Mesenchymal stem cell (in vitro differentiated cells and primary cell): ENCODE results near the gene KDM4B.

Experiments
- DNase-seq: peaks from one replicate; pipeline ENCODE4 v3.0.0-alpha.2; 2013
- H2AFZ ChIP-seq: one replicate; pipeline ENCODE4 v1.6.1; 2013; ENCODE audit warnings: low read depth, mild to moderate bottlenecking, control low read depth, inconsistent platforms, low read length, moderate library complexity
- H2AK5ac ChIP-seq: 2 replicates; pipeline ENCODE4 v1.6.1; 2013; ENCODE audit warnings: low read length, moderate library complexity, mild to moderate bottlenecking, inconsistent platforms; ENCODE audit not compliant: severe bottlenecking
- H2BK120ac ChIP-seq: one replicate; pipeline ENCODE4 v1.6.1; 2013; ENCODE audit warnings: low read depth, mild to moderate bottlenecking, inconsistent platforms, low read length, moderate library complexity
- H2BK12ac ChIP-seq, 2 experiments: one replicate each; pipeline ENCODE4 v1.6.1; 2013; ENCODE audit warnings: inconsistent platforms in 2 of 2, low read length in 2 of 2, mild to moderate bottlenecking in 2 of 2, moderate library complexity in 2 of 2, control low read depth in 1 of 2
- H2BK15ac ChIP-seq: one replicate; pipeline ENCODE4 v1.6.1; 2013; ENCODE audit warnings: mild to moderate bottlenecking, low read depth, inconsistent platforms; ENCODE audit not compliant: poor library complexity, severe bottlenecking
- H2BK5ac ChIP-seq: 2 replicates; pipeline ENCODE4 v1.6.1; 2013; ENCODE audit warnings: low read depth, mild to moderate bottlenecking, low read length, control low read depth, inconsistent platforms; ENCODE audit not compliant: poor library complexity, severe bottlenecking
- H3K14ac ChIP-seq, 2 experiments: one replicate each; pipeline ENCODE4 v1.6.1; 2013; ENCODE audit warnings: inconsistent platforms in 2 of 2, low read length in 2 of 2, control low read depth in 1 of 2, mild to moderate bottlenecking in 1 of 2, moderate library complexity in 1 of 2
- H3K18ac ChIP-seq, 2 experiments: one replicate each; pipeline ENCODE4 v1.6.1; 2013; ENCODE audit warnings: inconsistent platforms in 2 of 2, low read length in 2 of 2, control low read depth in 1 of 2, low read depth in 1 of 2, mild to moderate bottlenecking in 1 of 2
- H3K23ac ChIP-seq, 2 experiments: one replicate each; pipeline ENCODE4 v1.6.1; 2013; ENCODE audit warnings: inconsistent platforms in 2 of 2, low read length in 2 of 2, mild to moderate bottlenecking in 2 of 2, moderate library complexity in 2 of 2, control low read depth in 1 of 2
- H3K27ac ChIP-seq: 2 replicates; pipeline ENCODE4 v1.5.1; 2013; ENCODE audit warnings: mild to moderate bottlenecking, moderate library complexity, low read length, control low read depth, inconsistent platforms; ENCODE audit not compliant: poor library complexity, severe bottlenecking
- H3K27me3 ChIP-seq, 2 experiments: 2 replicates each; pipeline versions ENCODE4 v1.6.1 to v1.7.0; 2013; ENCODE audit warnings: low read length in 2 of 2, mild to moderate bottlenecking in 2 of 2, moderate library complexity in 2 of 2, control low read depth in 1 of 2, inconsistent platforms in 1 of 2; ENCODE audit not compliant: control insufficient read depth in 1 of 2, insufficient read depth in 1 of 2
- H3K36me3 ChIP-seq, 2 experiments: 2 replicates each; pipeline versions ENCODE4 v1.6.1 to v1.7.0; 2013; ENCODE audit warnings: low read length in 2 of 2, control low read depth in 1 of 2, inconsistent platforms in 1 of 2, low read depth in 1 of 2, mild to moderate bottlenecking in 1 of 2; ENCODE audit not compliant: insufficient read depth in 2 of 2, control insufficient read depth in 1 of 2
- H3K4ac ChIP-seq, 2 experiments: one replicate each; pipeline ENCODE4 v1.6.1; 2013; ENCODE audit warnings: inconsistent platforms in 2 of 2, low read length in 2 of 2, mild to moderate bottlenecking in 2 of 2, moderate library complexity in 2 of 2, control low read depth in 1 of 2, low read depth in 1 of 2
- H3K4me1 ChIP-seq: 2 replicates; pipeline ENCODE4 v1.6.1; 2013; ENCODE audit warnings: low read depth, low read length, control low read depth; ENCODE audit not compliant: control insufficient read depth, insufficient read depth
- H3K4me2 ChIP-seq: 2 replicates; pipeline ENCODE4 v1.6.1; 2013; ENCODE audit warnings: low read length, mild to moderate bottlenecking, inconsistent platforms; ENCODE audit not compliant: poor library complexity, severe bottlenecking
- H3K4me3 ChIP-seq, 2 experiments: 2 replicates each; pipeline versions ENCODE4 v1.5.1 to v1.7.0; 2013; ENCODE audit warnings: low read length in 2 of 2, mild to moderate bottlenecking in 2 of 2, control low read depth in 1 of 2, low read depth in 1 of 2; ENCODE audit not compliant: insufficient read depth in 1 of 2
- H3K79me1 ChIP-seq: replicated peaks from 2 replicates; pipeline ENCODE4 v1.6.1; 2013; ENCODE audit warnings: mild to moderate bottlenecking, control low read depth, low read length, inconsistent platforms; ENCODE audit not compliant: poor library complexity, severe bottlenecking
- H3K9ac ChIP-seq: 2 replicates; pipeline ENCODE4 v1.7.0; 2013; ENCODE audit warnings: mild to moderate bottlenecking, low read length, moderate library complexity
- H3K9me3 ChIP-seq: 2 replicates; pipeline ENCODE4 v1.7.0; 2013; ENCODE audit warnings: mild to moderate bottlenecking, low read length; ENCODE audit not compliant: control insufficient read depth
- H4K8ac ChIP-seq: one replicate; pipeline ENCODE4 v1.6.1; 2013; ENCODE audit warnings: inconsistent platforms, mild to moderate bottlenecking, low read length, moderate library complexity
- H4K91ac ChIP-seq: one replicate; pipeline ENCODE4 v1.6.1; 2013; ENCODE audit warnings: mild to moderate bottlenecking, low read length, inconsistent platforms
- WGBS: methylation state at CpG from one replicate; pipeline ENCODE4 v1.1.7; 2013; ENCODE audit warnings: mixed read lengths; 5-methylcytosine and 5-hydroxymethylcytosine counted together

KDM4B gene

GRCh38 chr19:5120833-5121232 is 151.9 kb downstream of the KDM4B start:
- Histone ChIP-seq H3K79me1 (peaks cover 15% of the 10 kb centered on the region), H3K18ac (no peak overlapping the region), H2BK12ac (no peak overlapping the region), H4K91ac (no peak overlapping the region), H3K23ac (no peak overlapping the region), H2BK120ac (no peak overlapping the region), H3K27me3 (no peaks in the 10 kb centered on the region), H3K4me2 (no peak overlapping the region), H2AFZ (no peak overlapping the region), H3K9ac (no peak overlapping the region), H3K9me3 (no peaks in the 10 kb centered on the region), H3K4ac (no peak overlapping the region), H3K27ac (no peak overlapping the region), H2AK5ac (no peak overlapping the region), H4K8ac (no peak overlapping the region), H3K14ac (no peak overlapping the region), H3K4me3 (no peak overlapping the region), H2BK15ac (no peak overlapping the region), H2BK5ac (no peak overlapping the region), H3K4me1 (peaks cover 17% of the 10 kb centered on the region), H3K36me3 (peaks cover 43 to 74% of the 10 kb centered on the region in 2 experiments)
- WGBS: 95% methylated on average over 9 of the region's 9 CpGs
- DNase-seq: no peak

GRCh38 chr19:5121266-5122120 is 152.6 kb downstream of the KDM4B start:
- Histone ChIP-seq H2BK120ac (no peak overlapping the region), H2BK12ac (no peak overlapping the region), H2AK5ac (no peak overlapping the region), H3K4me2 (no peak overlapping the region), H3K4me1 (peaks cover 24% of the 10 kb centered on the region), H4K8ac (no peak overlapping the region), H3K18ac (no peak overlapping the region), H3K79me1 (peaks cover 16% of the 10 kb centered on the region), H3K9ac (no peak overlapping the region), H4K91ac (no peak overlapping the region), H3K9me3 (no peaks in the 10 kb centered on the region), H2BK15ac (no peak overlapping the region), H2BK5ac (no peak overlapping the region), H3K36me3 (peaks cover 43 to 77% of the 10 kb centered on the region in 2 experiments), H3K27me3 (no peaks in the 10 kb centered on the region), H3K4me3 (no peak overlapping the region), H3K14ac (no peak overlapping the region), H3K4ac (no peak overlapping the region), H2AFZ (no peak overlapping the region), H3K23ac (no peak overlapping the region), H3K27ac (no peak overlapping the region)
- no peak for DNase-seq
- 91% methylated on average over 24 of the region's 28 CpGs for WGBS

- Histone ChIP-seq H3K9me3 (no peaks in the 10 kb centered on the region), H3K27me3 (no peaks in the 10 kb centered on the region), H2AFZ (no peak overlapping the region), H3K23ac (no peak overlapping the region), H3K27ac (no peak overlapping the region), H2BK15ac (no peak overlapping the region), H3K9ac (no peak overlapping the region), H2BK120ac (no peak overlapping the region), H3K4me3 (no peak overlapping the region), H2BK12ac (no peak overlapping the region), H3K4me2 (no peak overlapping the region), H3K4me1 (peaks cover 29% of the 10 kb centered on the region), H3K18ac (no peak overlapping the region), H3K36me3 (peaks cover 43 to 77% of the 10 kb centered on the region in 2 experiments), H4K91ac (no peak overlapping the region), H3K14ac (no peak overlapping the region), H3K4ac (no peak overlapping the region), H2AK5ac (no peak overlapping the region), H3K79me1 (peaks cover 21% of the 10 kb centered on the region), H4K8ac (no peak overlapping the region), H2BK5ac (no peak overlapping the region)
- no peak for DNase-seq
- 78% methylated on average over 4 of the region's 4 CpGs for WGBS
These were observed 153.1 kb downstream of the KDM4B start for GRCh38 chr19:5122121-5122400.

DNA sequence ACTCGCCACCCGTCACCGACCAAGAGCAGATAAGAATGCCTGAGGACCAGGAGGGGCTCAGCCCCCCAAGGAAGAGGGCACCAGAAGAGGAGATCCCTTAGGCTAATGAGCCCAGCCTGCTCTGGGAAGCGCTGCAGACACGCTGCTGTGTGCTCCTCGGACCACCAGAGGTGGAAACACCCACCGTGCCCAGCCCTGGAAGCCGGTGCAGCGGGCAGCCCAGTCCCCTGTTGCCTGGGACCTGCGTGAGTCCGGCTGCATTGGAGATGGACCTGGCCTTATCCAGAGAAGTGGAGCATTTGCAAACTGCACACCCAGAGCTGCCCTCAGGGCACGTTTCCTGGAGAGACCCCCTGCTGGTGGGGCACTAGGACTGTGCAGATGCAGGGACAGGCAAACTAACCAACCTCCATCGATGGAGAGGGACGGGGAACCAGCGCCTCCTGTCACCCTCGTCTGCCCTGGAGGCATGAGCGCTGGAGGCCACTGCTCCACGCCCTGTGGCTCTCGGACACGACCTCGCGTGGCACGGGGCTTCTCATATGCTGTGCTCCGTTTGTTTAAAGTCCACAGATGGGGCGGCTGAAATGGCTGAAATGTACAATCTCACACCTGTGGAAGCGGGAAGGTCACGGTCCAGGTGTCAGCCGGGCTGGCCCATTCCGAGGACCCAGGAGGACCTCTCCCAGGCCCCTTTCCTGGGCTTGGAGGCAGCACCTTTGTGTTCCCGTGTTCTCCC is 153.9 kb downstream of the KDM4B start:
- Histone ChIP-seq H3K79me1 (peaks cover 23% of the 10 kb centered on the region), H2BK12ac (no peak overlapping the region), H3K9me3 (no peaks in the 10 kb centered on the region), H3K4me2 (no peak overlapping the region), H2BK5ac (no peak overlapping the region), H3K27ac (no peak overlapping the region), H3K23ac (no peak overlapping the region), H2AK5ac (no peak overlapping the region), H3K9ac (no peak overlapping the region), H3K18ac (no peak overlapping the region), H2BK120ac (no peak overlapping the region), H4K8ac (no peak overlapping the region), H3K4me1 (peaks cover 36% of the 10 kb centered on the region), H2BK15ac (no peak overlapping the region), H4K91ac (no peak overlapping the region), H3K36me3 (peaks cover 43 to 81% of the 10 kb centered on the region in 2 experiments), H3K4me3 (no peak overlapping the region), H3K14ac (no peak overlapping the region), H3K4ac (no peak overlapping the region), H3K27me3 (no peaks in the 10 kb centered on the region), H2AFZ (no peak overlapping the region)
- no peak for DNase-seq
- 95% methylated on average over 30 of the region's 30 CpGs for whole genome bisulfite sequencing
